ENCODE data around the gene SOX30. TPM values are rescaled to one million over a fixed set of nuclear protein-coding genes. Genes with fewer than 3 reads are reported as not detected.

Gene SOX30
- total RNA-seq, 1 experiment from 2014 or later: 0.46 TPM

DNA sequence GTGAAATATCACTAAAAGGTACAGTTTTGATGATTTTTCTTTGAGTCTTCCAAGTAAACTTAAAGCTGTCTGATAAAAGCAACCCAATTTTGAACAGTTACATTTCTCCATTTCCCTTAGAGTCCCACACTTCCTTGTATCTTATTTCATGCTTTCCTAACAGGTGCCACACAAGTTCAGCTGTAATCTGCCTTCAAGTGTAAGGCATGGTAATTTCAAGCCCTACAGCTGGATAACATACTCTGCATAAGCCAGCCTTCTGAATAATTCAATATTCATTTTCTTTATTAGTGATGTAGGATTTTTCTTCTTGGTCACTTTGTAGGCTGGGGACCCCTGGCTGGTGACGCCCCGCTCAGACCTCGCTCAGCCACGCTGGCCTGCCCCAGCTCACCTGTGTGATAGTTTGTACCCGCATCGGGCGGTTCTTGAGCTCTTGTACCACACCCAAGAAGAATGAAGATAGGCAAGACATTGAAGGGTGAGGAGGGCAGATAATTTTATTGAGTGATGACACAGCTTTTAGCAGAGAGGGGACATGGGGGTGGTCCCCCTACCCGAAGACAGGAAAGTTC, 34.0 kb downstream of the SOX30 start:
- ChIA-PET POLR2A (no interaction called here), CTCF (interaction anchor here (1.3 kb wide), 1 partner anchor 457 kb away, joined by 3 read pairs; no protein-coding TSS in a partner anchor)

More for the DNA sequence above, 34.0 kb downstream of the SOX30 start:
- Mint-ChIP-seq H3K27me3 (ENCODE audit: low read depth) (peaks cover 2% of the 10 kb centered on the region; the same call in 1 of the 2 replicates), H3K4me3 (no peak overlapping the region), H3K9me3 (peaks cover 9% of the 10 kb centered on the region), H3K4me1 (no peaks in the 10 kb centered on the region), H3K27ac (no peak overlapping the region), H3K36me3 (no peaks in the 10 kb centered on the region)
- ATAC-seq (no peak), DNase-seq (ENCODE audit: low spot score) (no peak)
- TF ChIP-seq NR2C2 (CRISPR knock-in tag; IDR thresholded peaks at IDR 0.05) (no peak), CREM (CRISPR knock-in tag; IDR thresholded peaks at IDR 0.05) (no peak), HMGA2 (CRISPR knock-in tag; IDR thresholded peaks at IDR 0.05) (no peak), ESRRA (CRISPR knock-in tag; IDR thresholded peaks at IDR 0.05; ENCODE audit: borderline replicate concordance) (no peak), ELF4 (CRISPR knock-in tag; IDR thresholded peaks at IDR 0.05; ENCODE audit: low read depth) (no peak), SMAD3 (CRISPR knock-in tag; IDR thresholded peaks at IDR 0.05; ENCODE audit: borderline replicate concordance) (no peak), IRF2 (CRISPR knock-in tag; IDR thresholded peaks at IDR 0.05; ENCODE audit: borderline replicate concordance, low read depth) (no peak), ZNF671 (CRISPR knock-in tag; IDR thresholded peaks at IDR 0.05) (no peak)
- TF ChIP-seq, protein P1, sequence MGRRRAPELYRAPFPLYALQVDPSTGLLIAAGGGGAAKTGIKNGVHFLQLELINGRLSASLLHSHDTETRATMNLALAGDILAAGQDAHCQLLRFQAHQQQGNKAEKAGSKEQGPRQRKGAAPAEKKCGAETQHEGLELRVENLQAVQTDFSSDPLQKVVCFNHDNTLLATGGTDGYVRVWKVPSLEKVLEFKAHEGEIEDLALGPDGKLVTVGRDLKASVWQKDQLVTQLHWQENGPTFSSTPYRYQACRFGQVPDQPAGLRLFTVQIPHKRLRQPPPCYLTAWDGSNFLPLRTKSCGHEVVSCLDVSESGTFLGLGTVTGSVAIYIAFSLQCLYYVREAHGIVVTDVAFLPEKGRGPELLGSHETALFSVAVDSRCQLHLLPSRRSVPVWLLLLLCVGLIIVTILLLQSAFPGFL (CRISPR knock-in tag; IDR thresholded peaks at IDR 0.05; ENCODE audit: borderline replicate concordance): no peak
- TF ChIP-seq, protein P2, sequence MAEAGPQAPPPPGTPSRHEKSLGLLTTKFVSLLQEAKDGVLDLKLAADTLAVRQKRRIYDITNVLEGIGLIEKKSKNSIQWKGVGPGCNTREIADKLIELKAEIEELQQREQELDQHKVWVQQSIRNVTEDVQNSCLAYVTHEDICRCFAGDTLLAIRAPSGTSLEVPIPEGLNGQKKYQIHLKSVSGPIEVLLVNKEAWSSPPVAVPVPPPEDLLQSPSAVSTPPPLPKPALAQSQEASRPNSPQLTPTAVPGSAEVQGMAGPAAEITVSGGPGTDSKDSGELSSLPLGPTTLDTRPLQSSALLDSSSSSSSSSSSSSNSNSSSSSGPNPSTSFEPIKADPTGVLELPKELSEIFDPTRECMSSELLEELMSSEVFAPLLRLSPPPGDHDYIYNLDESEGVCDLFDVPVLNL (CRISPR knock-in tag; IDR thresholded peaks at IDR 0.05; ENCODE audit: borderline replicate concordance, low read depth): no peak
- TF ChIP-seq, protein P3, sequence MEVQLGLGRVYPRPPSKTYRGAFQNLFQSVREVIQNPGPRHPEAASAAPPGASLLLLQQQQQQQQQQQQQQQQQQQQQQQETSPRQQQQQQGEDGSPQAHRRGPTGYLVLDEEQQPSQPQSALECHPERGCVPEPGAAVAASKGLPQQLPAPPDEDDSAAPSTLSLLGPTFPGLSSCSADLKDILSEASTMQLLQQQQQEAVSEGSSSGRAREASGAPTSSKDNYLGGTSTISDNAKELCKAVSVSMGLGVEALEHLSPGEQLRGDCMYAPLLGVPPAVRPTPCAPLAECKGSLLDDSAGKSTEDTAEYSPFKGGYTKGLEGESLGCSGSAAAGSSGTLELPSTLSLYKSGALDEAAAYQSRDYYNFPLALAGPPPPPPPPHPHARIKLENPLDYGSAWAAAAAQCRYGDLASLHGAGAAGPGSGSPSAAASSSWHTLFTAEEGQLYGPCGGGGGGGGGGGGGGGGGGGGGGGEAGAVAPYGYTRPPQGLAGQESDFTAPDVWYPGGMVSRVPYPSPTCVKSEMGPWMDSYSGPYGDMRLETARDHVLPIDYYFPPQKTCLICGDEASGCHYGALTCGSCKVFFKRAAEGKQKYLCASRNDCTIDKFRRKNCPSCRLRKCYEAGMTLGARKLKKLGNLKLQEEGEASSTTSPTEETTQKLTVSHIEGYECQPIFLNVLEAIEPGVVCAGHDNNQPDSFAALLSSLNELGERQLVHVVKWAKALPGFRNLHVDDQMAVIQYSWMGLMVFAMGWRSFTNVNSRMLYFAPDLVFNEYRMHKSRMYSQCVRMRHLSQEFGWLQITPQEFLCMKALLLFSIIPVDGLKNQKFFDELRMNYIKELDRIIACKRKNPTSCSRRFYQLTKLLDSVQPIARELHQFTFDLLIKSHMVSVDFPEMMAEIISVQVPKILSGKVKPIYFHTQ (CRISPR knock-in tag; IDR thresholded peaks at IDR 0.05): no peak
- TF ChIP-seq, protein P4, sequence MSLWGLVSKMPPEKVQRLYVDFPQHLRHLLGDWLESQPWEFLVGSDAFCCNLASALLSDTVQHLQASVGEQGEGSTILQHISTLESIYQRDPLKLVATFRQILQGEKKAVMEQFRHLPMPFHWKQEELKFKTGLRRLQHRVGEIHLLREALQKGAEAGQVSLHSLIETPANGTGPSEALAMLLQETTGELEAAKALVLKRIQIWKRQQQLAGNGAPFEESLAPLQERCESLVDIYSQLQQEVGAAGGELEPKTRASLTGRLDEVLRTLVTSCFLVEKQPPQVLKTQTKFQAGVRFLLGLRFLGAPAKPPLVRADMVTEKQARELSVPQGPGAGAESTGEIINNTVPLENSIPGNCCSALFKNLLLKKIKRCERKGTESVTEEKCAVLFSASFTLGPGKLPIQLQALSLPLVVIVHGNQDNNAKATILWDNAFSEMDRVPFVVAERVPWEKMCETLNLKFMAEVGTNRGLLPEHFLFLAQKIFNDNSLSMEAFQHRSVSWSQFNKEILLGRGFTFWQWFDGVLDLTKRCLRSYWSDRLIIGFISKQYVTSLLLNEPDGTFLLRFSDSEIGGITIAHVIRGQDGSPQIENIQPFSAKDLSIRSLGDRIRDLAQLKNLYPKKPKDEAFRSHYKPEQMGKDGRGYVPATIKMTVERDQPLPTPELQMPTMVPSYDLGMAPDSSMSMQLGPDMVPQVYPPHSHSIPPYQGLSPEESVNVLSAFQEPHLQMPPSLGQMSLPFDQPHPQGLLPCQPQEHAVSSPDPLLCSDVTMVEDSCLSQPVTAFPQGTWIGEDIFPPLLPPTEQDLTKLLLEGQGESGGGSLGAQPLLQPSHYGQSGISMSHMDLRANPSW (CRISPR knock-in tag; conservative IDR thresholded peaks at IDR 0.05; ENCODE audit: low read depth): no peak
- TF ChIP-seq, protein P5, sequence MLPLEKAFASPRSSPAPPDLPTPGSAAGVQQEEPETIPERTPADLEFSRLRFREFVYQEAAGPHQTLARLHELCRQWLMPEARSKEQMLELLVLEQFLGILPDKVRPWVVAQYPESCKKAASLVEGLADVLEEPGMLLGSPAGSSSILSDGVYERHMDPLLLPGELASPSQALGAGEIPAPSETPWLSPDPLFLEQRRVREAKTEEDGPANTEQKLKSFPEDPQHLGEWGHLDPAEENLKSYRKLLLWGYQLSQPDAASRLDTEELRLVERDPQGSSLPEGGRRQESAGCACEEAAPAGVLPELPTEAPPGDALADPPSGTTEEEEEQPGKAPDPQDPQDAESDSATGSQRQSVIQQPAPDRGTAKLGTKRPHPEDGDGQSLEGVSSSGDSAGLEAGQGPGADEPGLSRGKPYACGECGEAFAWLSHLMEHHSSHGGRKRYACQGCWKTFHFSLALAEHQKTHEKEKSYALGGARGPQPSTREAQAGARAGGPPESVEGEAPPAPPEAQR (CRISPR knock-in tag; IDR thresholded peaks at IDR 0.05): no peak
- TF ChIP-seq, protein P6, sequence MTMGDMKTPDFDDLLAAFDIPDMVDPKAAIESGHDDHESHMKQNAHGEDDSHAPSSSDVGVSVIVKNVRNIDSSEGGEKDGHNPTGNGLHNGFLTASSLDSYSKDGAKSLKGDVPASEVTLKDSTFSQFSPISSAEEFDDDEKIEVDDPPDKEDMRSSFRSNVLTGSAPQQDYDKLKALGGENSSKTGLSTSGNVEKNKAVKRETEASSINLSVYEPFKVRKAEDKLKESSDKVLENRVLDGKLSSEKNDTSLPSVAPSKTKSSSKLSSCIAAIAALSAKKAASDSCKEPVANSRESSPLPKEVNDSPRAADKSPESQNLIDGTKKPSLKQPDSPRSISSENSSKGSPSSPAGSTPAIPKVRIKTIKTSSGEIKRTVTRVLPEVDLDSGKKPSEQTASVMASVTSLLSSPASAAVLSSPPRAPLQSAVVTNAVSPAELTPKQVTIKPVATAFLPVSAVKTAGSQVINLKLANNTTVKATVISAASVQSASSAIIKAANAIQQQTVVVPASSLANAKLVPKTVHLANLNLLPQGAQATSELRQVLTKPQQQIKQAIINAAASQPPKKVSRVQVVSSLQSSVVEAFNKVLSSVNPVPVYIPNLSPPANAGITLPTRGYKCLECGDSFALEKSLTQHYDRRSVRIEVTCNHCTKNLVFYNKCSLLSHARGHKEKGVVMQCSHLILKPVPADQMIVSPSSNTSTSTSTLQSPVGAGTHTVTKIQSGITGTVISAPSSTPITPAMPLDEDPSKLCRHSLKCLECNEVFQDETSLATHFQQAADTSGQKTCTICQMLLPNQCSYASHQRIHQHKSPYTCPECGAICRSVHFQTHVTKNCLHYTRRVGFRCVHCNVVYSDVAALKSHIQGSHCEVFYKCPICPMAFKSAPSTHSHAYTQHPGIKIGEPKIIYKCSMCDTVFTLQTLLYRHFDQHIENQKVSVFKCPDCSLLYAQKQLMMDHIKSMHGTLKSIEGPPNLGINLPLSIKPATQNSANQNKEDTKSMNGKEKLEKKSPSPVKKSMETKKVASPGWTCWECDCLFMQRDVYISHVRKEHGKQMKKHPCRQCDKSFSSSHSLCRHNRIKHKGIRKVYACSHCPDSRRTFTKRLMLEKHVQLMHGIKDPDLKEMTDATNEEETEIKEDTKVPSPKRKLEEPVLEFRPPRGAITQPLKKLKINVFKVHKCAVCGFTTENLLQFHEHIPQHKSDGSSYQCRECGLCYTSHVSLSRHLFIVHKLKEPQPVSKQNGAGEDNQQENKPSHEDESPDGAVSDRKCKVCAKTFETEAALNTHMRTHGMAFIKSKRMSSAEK (CRISPR knock-in tag; IDR thresholded peaks at IDR 0.05; ENCODE audit: borderline replicate concordance): no peak

All from WTC11 (cell line).